ENCODE results near the gene IDE. TPM values are rescaled to one million over a fixed set of nuclear protein-coding genes. Genes with fewer than 3 reads are reported as not detected.
"Not testable (repeated sequence)": the region's sequence is repeated elsewhere in the genome, so short reads cannot be mapped to it uniquely, and the experiment has no call there.

The IDE gene
- total RNA-seq, 1 experiment from 2014 or later = 27.1 TPM

GRCh38 chr10:92572362-92573090, 1.4 kb downstream of the IDE start:
- Histone ChIP-seq H3K27me3 (no peaks in the 10 kb centered on the region), H3K36me3 (peaks cover 20% of the 10 kb centered on the region), H3K9me3 (no peaks in the 10 kb centered on the region), H3K4me3 (peak overlapping the region; percentile 78)
- DNase-seq = peak; percentile 45

GRCh38 chr10:92571649-92572048, 2.2 kb downstream of the IDE start:
- Histone ChIP-seq H3K4me3 (no peak overlapping the region), H3K27me3 (no peaks in the 10 kb centered on the region), H3K9me3 (no peaks in the 10 kb centered on the region), H3K36me3 (peaks cover 21% of the 10 kb centered on the region)
- no peak for DNase-seq

GRCh38 chr10:92569663-92570062, 4.2 kb downstream of the IDE start:
- not testable (repeated sequence) for DNase-seq, H3K27me3 ChIP-seq, H3K4me3 ChIP-seq, H3K9me3 ChIP-seq
- H3K36me3 ChIP-seq = peaks cover 30% of the 10 kb centered on the region

GRCh38 chr10:92569071-92569470, 4.8 kb downstream of the IDE start:
- no peaks in the 10 kb centered on the region for H3K27me3 ChIP-seq
- no peak for DNase-seq
- H3K36me3 ChIP-seq = peaks cover 35% of the 10 kb centered on the region
- no peak overlapping the region for H3K4me3 ChIP-seq
- no peaks in the 10 kb centered on the region for H3K9me3 ChIP-seq

DNA sequence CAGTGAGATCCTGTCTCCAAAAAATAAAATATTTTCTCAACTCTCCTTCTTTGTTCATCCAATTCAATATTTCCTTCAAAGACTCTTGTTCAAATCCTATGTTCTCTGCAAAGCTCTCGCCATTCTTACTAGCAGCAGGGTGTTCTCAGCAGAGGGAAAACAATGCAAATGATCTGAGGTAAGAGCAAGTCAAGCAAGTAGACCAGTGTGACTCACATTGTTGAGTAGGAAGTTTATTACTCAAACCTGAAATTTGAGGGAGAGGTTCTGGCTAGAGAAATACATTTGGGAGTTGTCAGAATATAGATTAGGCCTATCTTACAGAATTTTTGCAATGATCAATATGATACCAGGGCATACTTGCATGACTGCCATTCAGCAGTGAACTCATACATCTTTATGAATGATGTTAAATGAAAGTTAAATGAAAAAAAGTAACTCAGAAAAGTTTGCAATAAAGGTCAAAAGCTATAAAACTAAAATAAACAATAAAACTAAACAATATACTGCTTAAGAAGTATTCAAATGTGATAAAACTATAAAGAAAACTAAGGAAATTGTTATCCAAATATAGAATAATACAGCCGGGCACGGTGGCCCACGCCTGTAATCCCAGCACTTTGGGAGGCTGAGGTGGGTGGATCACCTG, 5.8 kb downstream of the IDE start:
- H3K36me3 ChIP-seq = peaks cover 39% of the 10 kb centered on the region
- no peaks in the 10 kb centered on the region for H3K27me3 ChIP-seq
- H3K9me3 ChIP-seq = no peaks in the 10 kb centered on the region
- no peak overlapping the region for H3K4me3 ChIP-seq
- no peak for DNase-seq

GRCh38 chr10:92562424-92562823, 11.5 kb downstream of the IDE start:
- peaks cover 53% of the 10 kb centered on the region for H3K36me3 ChIP-seq
- no peak for DNase-seq
- no peaks in the 10 kb centered on the region for H3K9me3 ChIP-seq
- no peak overlapping the region for H3K4me3 ChIP-seq
- no peaks in the 10 kb centered on the region for H3K27me3 ChIP-seq

- no peak for DNase-seq
- Histone ChIP-seq H3K4me3 (no peak overlapping the region), H3K9me3 (peaks cover 5% of the 10 kb centered on the region; the same call in 1 of the 2 replicates), H3K36me3 (peaks cover 66% of the 10 kb centered on the region), H3K27me3 (no peaks in the 10 kb centered on the region)
These were observed 14.8 kb downstream of the IDE start for GRCh38 chr10:92559046-92559445.

DNA sequence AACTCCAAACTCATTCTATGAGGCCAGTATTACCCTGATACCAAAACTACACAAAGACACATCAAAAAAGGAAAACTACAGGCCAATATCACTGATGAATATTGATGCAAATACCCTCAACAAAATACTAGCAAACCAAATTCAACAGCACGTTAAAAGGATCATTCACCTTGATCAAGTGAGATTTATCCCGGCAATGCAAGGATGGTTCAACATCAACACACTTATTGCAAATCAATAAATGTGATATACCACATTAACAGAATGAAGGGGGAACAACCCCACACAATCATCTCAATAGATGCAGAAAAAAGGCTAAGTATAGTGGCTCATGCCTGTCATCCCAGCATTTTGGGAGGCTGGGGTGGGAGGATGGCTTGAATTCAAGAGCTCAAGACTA, 19.9 kb downstream of the IDE start:
- H3K36me3 ChIP-seq = peaks cover 55% of the 10 kb centered on the region
- H3K9me3 ChIP-seq = peaks cover 8% of the 10 kb centered on the region; the same call in 1 of the 2 replicates
- H3K27me3 ChIP-seq = no peaks in the 10 kb centered on the region
- no peak for DNase-seq
- H3K4me3 ChIP-seq = no peak overlapping the region

GRCh38 chr10:92552310-92552709, 21.6 kb downstream of the IDE start:
- peaks cover 8% of the 10 kb centered on the region; the same call in 1 of the 2 replicates for H3K9me3 ChIP-seq
- H3K36me3 ChIP-seq = peaks cover 49% of the 10 kb centered on the region
- no peaks in the 10 kb centered on the region for H3K27me3 ChIP-seq
- no peak overlapping the region for H3K4me3 ChIP-seq
- no peak for DNase-seq

DNA sequence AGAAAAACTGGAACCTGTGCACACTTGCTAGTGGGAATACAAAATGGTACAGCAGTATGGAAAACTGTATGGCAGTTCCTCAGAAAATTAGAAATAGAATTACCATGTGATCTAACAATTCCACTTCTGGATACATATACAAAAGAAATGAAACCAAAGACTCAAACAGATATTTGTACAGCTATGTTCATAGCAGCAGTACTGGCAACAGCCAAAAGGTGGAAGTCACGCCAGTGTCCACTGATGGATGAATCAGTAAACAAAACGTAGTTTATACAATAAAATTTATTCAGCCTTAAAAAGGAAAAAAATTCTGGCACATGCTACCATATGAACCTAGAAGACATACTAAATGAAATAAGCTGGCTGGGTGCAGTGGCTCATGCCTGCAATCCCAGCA, 23.0 kb downstream of the IDE start:
- Histone ChIP-seq H3K4me3 (no peak overlapping the region), H3K27me3 (no peaks in the 10 kb centered on the region), H3K36me3 (peaks cover 37% of the 10 kb centered on the region), H3K9me3 (peaks cover 8% of the 10 kb centered on the region; the same call in 1 of the 2 replicates)
- DNase-seq = peak; percentile 37

DNA sequence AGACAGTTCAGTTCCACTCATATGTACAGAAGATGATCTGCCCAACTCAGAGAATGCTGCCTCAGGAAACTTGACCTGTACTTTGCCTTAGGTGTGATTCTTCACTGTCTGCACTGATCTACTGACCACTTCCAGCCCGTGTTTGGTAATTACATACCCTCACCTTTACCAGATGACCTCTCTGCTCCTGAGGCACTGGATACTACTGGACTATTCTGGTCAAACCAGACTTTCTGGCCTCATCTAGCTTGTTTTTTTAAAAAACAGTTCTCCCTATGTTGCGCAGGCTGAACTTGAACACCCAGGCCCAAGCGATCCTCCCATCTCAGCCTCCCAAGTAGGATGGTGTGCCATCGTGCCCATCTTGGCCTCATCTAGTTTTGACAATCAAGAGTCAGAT, 26.2 kb downstream of the IDE start:
- peaks cover 25% of the 10 kb centered on the region for H3K36me3 ChIP-seq
- H3K27me3 ChIP-seq = no peaks in the 10 kb centered on the region
- H3K4me3 ChIP-seq = no peak overlapping the region
- DNase-seq = no peak
- H3K9me3 ChIP-seq = no peaks in the 10 kb centered on the region

DNA sequence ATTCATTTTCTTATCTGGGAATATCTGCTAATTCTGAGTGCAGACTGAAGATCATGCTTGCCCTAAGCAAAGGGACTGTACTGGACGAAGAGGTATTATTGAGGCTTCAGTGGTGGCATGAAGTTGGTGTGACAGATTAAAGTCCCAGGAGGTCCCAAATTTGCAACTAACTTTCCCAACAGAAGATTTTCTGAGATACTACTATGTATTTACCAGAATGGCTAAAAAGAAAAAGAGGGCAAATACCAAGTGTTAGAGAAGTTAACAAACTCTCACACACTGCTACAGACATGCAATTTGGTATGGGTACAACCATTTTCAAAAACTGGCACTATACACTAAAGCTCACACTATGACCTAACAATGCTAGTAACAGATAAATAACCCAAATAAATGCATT, 28.3 kb downstream of the IDE start:
- Histone ChIP-seq H3K9me3 (no peaks in the 10 kb centered on the region), H3K36me3 (peaks cover 28% of the 10 kb centered on the region), H3K27me3 (no peaks in the 10 kb centered on the region), H3K4me3 (no peak overlapping the region)
- no peak for DNase-seq

DNA sequence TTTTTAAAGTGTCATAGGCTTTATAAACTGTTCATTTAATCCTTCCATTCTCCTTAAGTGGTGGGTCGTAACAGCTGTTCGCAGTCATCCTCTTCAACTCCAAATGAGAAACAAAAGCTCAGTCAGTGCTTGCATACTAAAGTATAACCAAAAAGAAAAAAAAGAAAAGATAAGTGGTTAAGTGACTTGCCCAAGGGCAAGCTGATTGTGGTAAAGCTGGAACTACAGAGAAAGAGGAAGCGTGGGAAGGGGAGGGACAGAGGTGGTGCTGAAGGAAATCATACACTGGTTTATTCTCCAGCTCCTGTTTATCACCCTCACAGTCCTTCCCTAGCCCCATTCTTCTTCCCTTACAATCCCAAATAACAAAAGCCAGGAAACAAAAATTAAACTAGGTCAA, 29.6 kb downstream of the IDE start:
- no peaks in the 10 kb centered on the region for H3K9me3 ChIP-seq
- no peaks in the 10 kb centered on the region for H3K27me3 ChIP-seq
- no peak for DNase-seq
- peaks cover 20% of the 10 kb centered on the region for H3K36me3 ChIP-seq
- no peak overlapping the region for H3K4me3 ChIP-seq

- Histone ChIP-seq H3K27me3 (no peaks in the 10 kb centered on the region), H3K4me3 (no peak overlapping the region), H3K36me3 (peaks cover 19% of the 10 kb centered on the region), H3K9me3 (no peaks in the 10 kb centered on the region)
- DNase-seq = no peak
These were observed 31.4 kb downstream of the IDE start for GRCh38 chr10:92542458-92542857.

GRCh38 chr10:92541583-92541982, 32.3 kb downstream of the IDE start:
- no peak for DNase-seq
- Histone ChIP-seq H3K27me3 (no peaks in the 10 kb centered on the region), H3K36me3 (peaks cover 28% of the 10 kb centered on the region), H3K9me3 (no peaks in the 10 kb centered on the region), H3K4me3 (no peak overlapping the region)

GRCh38 chr10:92538231-92538958, 35.5 kb downstream of the IDE start:
- H3K4me3 ChIP-seq = no peak overlapping the region
- DNase-seq = no peak
- no peaks in the 10 kb centered on the region for H3K9me3 ChIP-seq
- H3K36me3 ChIP-seq = peaks cover 41% of the 10 kb centered on the region
- H3K27me3 ChIP-seq = no peaks in the 10 kb centered on the region

DNA sequence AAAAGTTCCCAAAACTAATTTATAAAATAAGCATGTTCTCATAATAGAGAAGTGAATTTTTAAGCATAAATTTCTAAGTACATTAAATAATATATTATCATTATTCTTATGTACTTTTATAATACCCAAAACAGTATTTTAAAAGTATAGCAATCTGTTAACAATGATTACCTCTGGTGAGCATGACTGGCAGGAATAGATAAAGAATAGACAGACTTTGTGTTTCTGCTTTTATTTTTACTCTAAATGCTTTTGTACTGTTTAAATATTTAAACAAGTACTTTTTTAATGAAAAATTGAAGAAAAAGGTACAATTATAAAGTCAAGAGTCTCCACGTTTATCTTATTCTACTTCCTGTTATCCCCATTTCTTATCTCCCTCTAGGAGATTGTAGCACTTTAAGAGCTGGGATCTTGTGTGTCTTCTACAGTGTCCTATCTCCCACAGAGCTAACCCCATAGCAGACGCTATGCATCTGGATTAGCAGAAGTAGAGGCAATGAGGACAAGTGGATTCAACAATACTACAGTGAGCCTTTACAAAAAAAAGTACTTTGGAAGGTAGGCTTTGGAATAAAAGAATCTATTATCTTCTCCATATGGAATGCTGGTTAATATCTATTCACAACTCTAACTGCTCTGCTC, 42.9 kb downstream of the IDE start:
- DNase-seq = no peak
- H3K36me3 ChIP-seq = peaks cover 51% of the 10 kb centered on the region
- no peaks in the 10 kb centered on the region for H3K27me3 ChIP-seq
- H3K4me3 ChIP-seq = no peak overlapping the region
- no peaks in the 10 kb centered on the region for H3K9me3 ChIP-seq

All from MG63 (cell line).